Measurements from ENCODE around the gene UNC45A.

GRCh38 chr15:90931575-90931827 is 3.6 kb upstream of the UNC45A start:
- TF ChIP-seq, protein P1, sequence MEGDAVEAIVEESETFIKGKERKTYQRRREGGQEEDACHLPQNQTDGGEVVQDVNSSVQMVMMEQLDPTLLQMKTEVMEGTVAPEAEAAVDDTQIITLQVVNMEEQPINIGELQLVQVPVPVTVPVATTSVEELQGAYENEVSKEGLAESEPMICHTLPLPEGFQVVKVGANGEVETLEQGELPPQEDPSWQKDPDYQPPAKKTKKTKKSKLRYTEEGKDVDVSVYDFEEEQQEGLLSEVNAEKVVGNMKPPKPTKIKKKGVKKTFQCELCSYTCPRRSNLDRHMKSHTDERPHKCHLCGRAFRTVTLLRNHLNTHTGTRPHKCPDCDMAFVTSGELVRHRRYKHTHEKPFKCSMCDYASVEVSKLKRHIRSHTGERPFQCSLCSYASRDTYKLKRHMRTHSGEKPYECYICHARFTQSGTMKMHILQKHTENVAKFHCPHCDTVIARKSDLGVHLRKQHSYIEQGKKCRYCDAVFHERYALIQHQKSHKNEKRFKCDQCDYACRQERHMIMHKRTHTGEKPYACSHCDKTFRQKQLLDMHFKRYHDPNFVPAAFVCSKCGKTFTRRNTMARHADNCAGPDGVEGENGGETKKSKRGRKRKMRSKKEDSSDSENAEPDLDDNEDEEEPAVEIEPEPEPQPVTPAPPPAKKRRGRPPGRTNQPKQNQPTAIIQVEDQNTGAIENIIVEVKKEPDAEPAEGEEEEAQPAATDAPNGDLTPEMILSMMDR (IDR thresholded peaks at IDR 0.05), result no peak
- TF ChIP-seq POLR2AphosphoS5 (IDR thresholded peaks at IDR 0.05), result no peak
- no peak for TF ChIP-seq EP300 (IDR thresholded peaks at IDR 0.05)
- TF ChIP-seq POLR2A (IDR thresholded peaks at IDR 0.05), result no peak
